Neutrophil (primary cell): ENCODE results near the gene DNAAF5.
"Not testable (repeated sequence)": the region's sequence is repeated elsewhere in the genome, so short reads cannot be mapped to it uniquely, and the experiment has no call there.

ENCODE experiments used
- H3K27ac ChIP-seq: fragments of 200-600 bp; sonication (generic); 2 replicates; pipeline ENCODE4 v1.5.1; 2016; ENCODE audit warnings: mild to moderate bottlenecking, moderate library complexity
- H3K27me3 ChIP-seq: fragments of 200-600 bp; sonication (generic); 2 replicates; pipeline ENCODE4 v1.6.0; 2016; ENCODE audit warnings: mild to moderate bottlenecking
- H3K36me3 ChIP-seq: fragments of 200-600 bp; sonication (generic); 2 replicates; pipeline ENCODE4 v1.5.1; 2017
- H3K4me1 ChIP-seq, 2 experiments: fragments of 200-600 bp in 1 of 2; sonication (generic) in 1 of 2; 1 replicate in 1 of 2; 2 replicates in 1 of 2; pipeline versions ENCODE4 v1.5.1 to v1.6.1; 2013 to 2016; ENCODE audit warnings: low read depth in 1 of 2, low read length in 1 of 2, mild to moderate bottlenecking in 1 of 2, moderate library complexity in 1 of 2; ENCODE audit not compliant: control insufficient read depth in 1 of 2, insufficient read depth in 1 of 2
- H3K4me3 ChIP-seq, 2 experiments: fragments of 200-600 bp in 1 of 2; sonication (generic) in 1 of 2; 1 replicate in 1 of 2; 2 replicates in 1 of 2; pipeline ENCODE4 v1.5.1; 2013 to 2016; ENCODE audit warnings: low read depth in 1 of 2, low read length in 1 of 2, mild to moderate bottlenecking in 1 of 2, moderate library complexity in 1 of 2
- H3K9me3 ChIP-seq: fragments of 200-600 bp; sonication (generic); 2 replicates; pipeline ENCODE4 v1.5.1; 2016
- TF ChIP-seq, protein P1 (sequence below): fragments of 200-600 bp; sonication (generic); IDR thresholded peaks from 2 replicates; pipeline ENCODE4 v1.5.1; 2016; ENCODE audit warnings: antibody characterized with exemption

Gene DNAAF5

DNA sequence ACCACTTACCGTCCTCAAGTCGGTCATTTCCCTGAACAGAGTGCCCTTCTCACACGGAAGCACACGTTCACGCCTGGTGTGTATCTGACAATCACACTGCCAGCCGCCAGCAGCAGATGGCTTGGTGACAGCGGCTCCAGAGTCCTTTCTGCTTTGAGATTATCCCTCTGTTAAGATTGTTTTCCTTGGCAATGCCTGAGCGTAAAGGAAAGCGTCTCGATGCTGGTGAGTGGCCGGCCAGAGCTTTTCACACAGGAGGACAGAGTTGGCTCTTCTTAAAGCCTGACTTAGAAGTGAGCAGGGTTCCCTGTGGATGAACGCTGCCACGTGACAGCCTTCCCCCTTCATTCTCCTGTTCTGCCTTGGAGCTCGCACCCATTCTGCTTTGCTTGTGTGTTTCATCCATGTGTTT, 22.6 kb downstream of the DNAAF5 start:
- TF ChIP-seq, protein P1, sequence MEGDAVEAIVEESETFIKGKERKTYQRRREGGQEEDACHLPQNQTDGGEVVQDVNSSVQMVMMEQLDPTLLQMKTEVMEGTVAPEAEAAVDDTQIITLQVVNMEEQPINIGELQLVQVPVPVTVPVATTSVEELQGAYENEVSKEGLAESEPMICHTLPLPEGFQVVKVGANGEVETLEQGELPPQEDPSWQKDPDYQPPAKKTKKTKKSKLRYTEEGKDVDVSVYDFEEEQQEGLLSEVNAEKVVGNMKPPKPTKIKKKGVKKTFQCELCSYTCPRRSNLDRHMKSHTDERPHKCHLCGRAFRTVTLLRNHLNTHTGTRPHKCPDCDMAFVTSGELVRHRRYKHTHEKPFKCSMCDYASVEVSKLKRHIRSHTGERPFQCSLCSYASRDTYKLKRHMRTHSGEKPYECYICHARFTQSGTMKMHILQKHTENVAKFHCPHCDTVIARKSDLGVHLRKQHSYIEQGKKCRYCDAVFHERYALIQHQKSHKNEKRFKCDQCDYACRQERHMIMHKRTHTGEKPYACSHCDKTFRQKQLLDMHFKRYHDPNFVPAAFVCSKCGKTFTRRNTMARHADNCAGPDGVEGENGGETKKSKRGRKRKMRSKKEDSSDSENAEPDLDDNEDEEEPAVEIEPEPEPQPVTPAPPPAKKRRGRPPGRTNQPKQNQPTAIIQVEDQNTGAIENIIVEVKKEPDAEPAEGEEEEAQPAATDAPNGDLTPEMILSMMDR = no peak
- H3K9me3 ChIP-seq = no peaks in the 10 kb centered on the region
- H3K36me3 ChIP-seq = no peaks in the 10 kb centered on the region

DNA sequence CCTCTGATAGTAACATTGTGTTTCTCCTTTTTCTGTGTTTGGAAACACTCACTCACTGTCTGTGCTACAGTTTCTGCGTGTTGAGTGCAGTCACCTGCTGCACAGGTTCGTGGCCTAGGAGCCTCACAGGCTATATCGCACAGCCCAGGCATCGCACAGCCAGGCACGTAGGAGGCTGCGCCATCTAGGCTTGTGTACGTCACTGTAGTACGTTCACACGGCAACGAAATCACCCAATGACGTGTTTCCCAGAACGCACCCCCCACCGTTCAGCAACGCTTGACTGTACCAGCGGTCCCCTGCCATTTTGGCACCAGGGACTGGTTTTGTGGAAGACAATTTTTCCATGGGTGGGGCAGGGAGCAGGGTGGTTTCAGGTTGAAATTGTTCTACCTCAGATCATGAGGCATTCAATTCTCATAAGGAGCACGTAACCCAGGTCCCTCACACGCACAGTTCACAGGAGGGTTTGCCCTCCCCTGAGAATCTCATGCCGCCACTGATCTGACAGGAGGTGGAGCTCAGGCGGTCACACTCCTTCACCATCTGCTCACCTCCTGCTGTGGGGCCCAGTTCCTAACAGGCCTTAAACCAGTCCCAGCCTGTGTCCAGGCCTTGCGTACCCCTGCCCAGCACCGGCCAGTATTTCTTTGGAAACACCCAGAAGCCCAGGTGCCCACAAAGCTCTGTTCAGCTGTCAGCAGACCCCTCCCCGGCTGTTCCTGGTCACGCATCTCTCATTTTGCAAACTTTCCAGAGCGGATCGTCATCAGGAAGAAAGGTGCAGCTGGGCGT, 23.8 kb downstream of the DNAAF5 start:
- H3K9me3 ChIP-seq = no peaks in the 10 kb centered on the region
- H3K4me3 ChIP-seq = no peak overlapping the region
- no peaks in the 10 kb centered on the region for H3K4me1 ChIP-seq
- H3K27ac ChIP-seq = no peak overlapping the region
- TF ChIP-seq, protein P1 = no peak
- peaks cover 10% of the 10 kb centered on the region for H3K36me3 ChIP-seq
- H3K27me3 ChIP-seq = no peaks in the 10 kb centered on the region

More for the DNA sequence above, 22.6 kb downstream of the DNAAF5 start:
- no peak overlapping the region for H3K27ac ChIP-seq
- no peaks in the 10 kb centered on the region for H3K4me1 ChIP-seq
- no peaks in the 10 kb centered on the region for H3K27me3 ChIP-seq
- H3K4me3 ChIP-seq = no peak overlapping the region

DNA sequence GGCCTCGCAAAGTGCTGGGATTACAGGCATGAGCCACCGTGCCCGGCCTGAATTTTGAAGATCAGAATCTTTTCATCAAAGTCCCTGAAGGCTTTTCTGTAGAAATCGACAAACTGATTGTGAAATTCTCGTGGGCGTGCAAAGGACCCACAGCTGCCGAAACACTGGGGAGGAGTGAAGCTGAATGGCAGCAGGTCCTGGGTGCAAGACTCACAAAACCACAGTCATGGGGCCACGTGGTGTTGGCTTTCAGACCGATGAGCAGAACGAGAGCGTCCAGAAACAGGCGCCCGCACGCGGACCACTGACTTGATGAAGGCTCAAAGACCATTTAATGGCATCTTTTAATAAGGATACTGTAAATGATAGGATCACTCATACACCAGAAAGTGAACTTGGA, 25.3 kb downstream of the DNAAF5 start:
- no peaks in the 10 kb centered on the region for H3K4me1 ChIP-seq
- no peaks in the 10 kb centered on the region for H3K27me3 ChIP-seq
- H3K27ac ChIP-seq = no peak overlapping the region
- peaks cover 16% of the 10 kb centered on the region for H3K36me3 ChIP-seq
- TF ChIP-seq, protein P1 = no peak
- no peak overlapping the region for H3K4me3 ChIP-seq
- no peaks in the 10 kb centered on the region for H3K9me3 ChIP-seq

DNA sequence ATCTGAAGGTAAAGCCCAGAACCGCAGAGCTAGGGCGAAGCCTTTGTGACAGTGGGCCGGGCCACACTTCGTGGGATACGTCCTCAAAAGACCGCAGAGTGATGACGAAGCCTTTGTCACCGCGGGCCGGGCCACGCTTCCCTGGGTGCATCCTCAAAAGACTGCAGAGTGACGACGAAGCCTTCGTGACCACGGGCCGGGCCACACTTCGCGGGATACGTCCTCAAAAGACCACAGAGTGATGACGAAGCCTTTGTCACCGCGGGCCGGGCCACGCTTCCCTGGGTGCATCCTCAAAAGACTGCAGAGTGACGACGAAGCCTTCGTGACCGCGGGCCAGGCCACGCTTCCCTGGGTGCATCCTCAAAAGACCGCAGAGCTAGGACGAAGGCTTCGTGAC, 25.8 kb downstream of the DNAAF5 start:
- peaks cover 20% of the 10 kb centered on the region for H3K36me3 ChIP-seq
- H3K9me3 ChIP-seq, H3K4me3 ChIP-seq, H3K27me3 ChIP-seq, H3K4me1 ChIP-seq, H3K27ac ChIP-seq: not testable (repeated sequence)

DNA sequence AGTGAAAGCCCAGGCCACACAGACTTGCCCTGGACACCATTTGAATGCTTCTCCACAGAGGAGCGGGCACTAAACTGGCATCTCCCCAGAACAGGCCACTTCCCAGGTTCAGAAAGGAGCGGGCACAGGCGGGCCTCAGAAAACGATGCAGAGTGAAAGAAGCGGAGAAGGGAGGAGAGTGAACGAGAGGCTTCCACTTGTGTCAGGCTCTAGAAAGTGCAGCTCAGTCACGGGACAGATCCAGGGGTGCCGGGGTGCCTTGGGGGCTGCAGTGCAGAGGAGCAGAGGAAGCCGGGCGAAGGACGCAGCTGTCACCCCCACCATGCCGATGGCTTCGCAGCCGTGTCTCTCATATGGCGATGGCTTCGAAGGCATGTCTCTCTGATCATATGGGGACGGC, 26.7 kb downstream of the DNAAF5 start:
- H3K4me1 ChIP-seq = no peaks in the 10 kb centered on the region
- H3K27ac ChIP-seq = no peak overlapping the region
- no peaks in the 10 kb centered on the region for H3K27me3 ChIP-seq
- TF ChIP-seq, protein P1 = no peak
- H3K9me3 ChIP-seq = no peaks in the 10 kb centered on the region
- peaks cover 26% of the 10 kb centered on the region for H3K36me3 ChIP-seq
- H3K4me3 ChIP-seq = no peak overlapping the region

GRCh38 chr7:754531-755412, 28.3 kb downstream of the DNAAF5 start:
- Histone ChIP-seq H3K27ac (no peak overlapping the region), H3K27me3 (no peaks in the 10 kb centered on the region), H3K9me3 (no peaks in the 10 kb centered on the region), H3K4me1 (no peaks in the 10 kb centered on the region), H3K4me3 (no peak overlapping the region), H3K36me3 (peaks cover 26% of the 10 kb centered on the region)
- TF ChIP-seq, protein P1 = no peak
